Measurements from ENCODE around the gene GJC2. TPM values are rescaled to one million over a fixed set of nuclear protein-coding genes. Genes with fewer than 3 reads are reported as not detected.
A peak's percentile ranks its signal among the peaks of the same experiment; 100 is the strongest.

GJC2 gene
- total RNA-seq, 4 donors from 2014 or later = 0.88 to 0.94 TPM; not detected in 2

GRCh38 chr1:228176024-228176395 lies 26.3 kb downstream of the GJC2 start:
- Histone ChIP-seq H3K9me3 (no peaks in the 10 kb centered on the region), H3K27me3 (no peaks in the 10 kb centered on the region), H3K4me1 (peaks cover 0 to 4% (median 0%) of the 10 kb centered on the region in 4 donors), H3K27ac (no peak overlapping the region), H3K4me3 (no peak overlapping the region), H3K36me3 (peaks cover 0 to 13% (median 0%) of the 10 kb centered on the region in 3 donors)
- DNase-seq = peak in 1 of 3 donors; percentile 38
- TF ChIP-seq CTCF (IDR thresholded peaks at IDR 0.05) (no peak), POLR2A (IDR thresholded peaks at IDR 0.05) (no peak)

GRCh38 chr1:228176461-228177182 lies 26.9 kb downstream of the GJC2 start:
- DNase-seq = peak in 1 of 3 donors; percentile 42

GRCh38 chr1:228177183-228177475 lies 27.4 kb downstream of the GJC2 start:
- TF ChIP-seq POLR2A (IDR thresholded peaks at IDR 0.05) = no peak
- no peak for TF ChIP-seq CTCF (IDR thresholded peaks at IDR 0.05)
- no peak overlapping the region for H3K4me3 ChIP-seq
- H3K27me3 ChIP-seq = no peaks in the 10 kb centered on the region
- peaks cover 0 to 13% (median 0%) of the 10 kb centered on the region in 3 donors for H3K36me3 ChIP-seq
- H3K27ac ChIP-seq = no peak overlapping the region
- H3K9me3 ChIP-seq = no peaks in the 10 kb centered on the region
- H3K4me1 ChIP-seq = peaks cover 0 to 4% (median 0%) of the 10 kb centered on the region in 4 donors
- DNase-seq = no peak

More at GRCh38 chr1:228176461-228177182, 26.9 kb downstream of the GJC2 start:
- H3K9me3 ChIP-seq = no peaks in the 10 kb centered on the region
- no peak overlapping the region for H3K27ac ChIP-seq
- no peaks in the 10 kb centered on the region for H3K27me3 ChIP-seq
- no peak for TF ChIP-seq CTCF (IDR thresholded peaks at IDR 0.05)
- peaks cover 0 to 4% (median 0%) of the 10 kb centered on the region in 4 donors for H3K4me1 ChIP-seq
- no peak overlapping the region for H3K4me3 ChIP-seq
- H3K36me3 ChIP-seq = peaks cover 0 to 13% (median 0%) of the 10 kb centered on the region in 3 donors

GRCh38 chr1:228177721-228178710 lies 28.3 kb downstream of the GJC2 start:
- TF ChIP-seq POLR2A (IDR thresholded peaks at IDR 0.05) (no peak), CTCF (IDR thresholded peaks at IDR 0.05) (no peak)
- H3K36me3 ChIP-seq = peaks cover 0 to 13% (median 0%) of the 10 kb centered on the region in 3 donors
- peak overlapping the region in 2 of 4 donors; percentile 58 to 64 for H3K27ac ChIP-seq
- H3K4me3 ChIP-seq = no peak overlapping the region
- no peaks in the 10 kb centered on the region for H3K9me3 ChIP-seq
- peak in 1 of 3 donors; percentile 13 for DNase-seq
- peaks cover 0 to 4% (median 0%) of the 10 kb centered on the region in 4 donors for H3K4me1 ChIP-seq
- no peaks in the 10 kb centered on the region for H3K27me3 ChIP-seq

- peak overlapping the region in 1 of 4 donors; percentile 58 for H3K27ac ChIP-seq
- peak in 1 of 3 donors; percentile 40 for DNase-seq
Measured at GRCh38 chr1:228178737-228179684, 29.3 kb downstream of the GJC2 start.

More at GRCh38 chr1:228178737-228179684, 29.3 kb downstream of the GJC2 start:
- TF ChIP-seq CTCF (IDR thresholded peaks at IDR 0.05) = no peak
- Histone ChIP-seq H3K27me3 (no peaks in the 10 kb centered on the region), H3K4me3 (no peak overlapping the region), H3K4me1 (no peaks in the 10 kb centered on the region), H3K9me3 (no peaks in the 10 kb centered on the region), H3K36me3 (peaks cover 0 to 13% (median 0%) of the 10 kb centered on the region in 3 donors)

All from Peyer's patch (tissue), 4 donors.